ENCODE results near the gene ATAD5.
"Not testable (repeated sequence)": the region's sequence is repeated elsewhere in the genome, so short reads cannot be mapped to it uniquely, and the experiment has no call there.

ATAD5 gene

DNA sequence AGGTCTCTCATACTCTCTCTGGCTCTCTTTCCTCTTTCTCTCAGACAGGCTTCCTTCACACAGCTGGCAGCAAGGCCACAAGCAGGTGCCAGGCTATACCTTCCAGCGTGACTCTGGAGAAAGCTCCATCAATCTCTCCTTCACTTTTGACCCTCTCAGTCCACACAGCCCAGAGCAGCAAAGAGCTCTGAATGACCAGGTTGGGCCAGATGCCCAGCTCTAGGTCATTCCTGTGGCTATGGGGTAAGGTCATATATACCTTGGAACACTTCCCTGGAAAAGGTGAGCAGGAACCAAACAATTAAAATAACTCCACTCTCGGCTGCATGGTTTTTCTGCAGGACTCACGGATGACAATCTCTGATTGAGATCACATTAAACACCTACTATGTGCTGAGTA lies 98.7 kb downstream of the ATAD5 start:
- TF ChIP-seq, protein P1, sequence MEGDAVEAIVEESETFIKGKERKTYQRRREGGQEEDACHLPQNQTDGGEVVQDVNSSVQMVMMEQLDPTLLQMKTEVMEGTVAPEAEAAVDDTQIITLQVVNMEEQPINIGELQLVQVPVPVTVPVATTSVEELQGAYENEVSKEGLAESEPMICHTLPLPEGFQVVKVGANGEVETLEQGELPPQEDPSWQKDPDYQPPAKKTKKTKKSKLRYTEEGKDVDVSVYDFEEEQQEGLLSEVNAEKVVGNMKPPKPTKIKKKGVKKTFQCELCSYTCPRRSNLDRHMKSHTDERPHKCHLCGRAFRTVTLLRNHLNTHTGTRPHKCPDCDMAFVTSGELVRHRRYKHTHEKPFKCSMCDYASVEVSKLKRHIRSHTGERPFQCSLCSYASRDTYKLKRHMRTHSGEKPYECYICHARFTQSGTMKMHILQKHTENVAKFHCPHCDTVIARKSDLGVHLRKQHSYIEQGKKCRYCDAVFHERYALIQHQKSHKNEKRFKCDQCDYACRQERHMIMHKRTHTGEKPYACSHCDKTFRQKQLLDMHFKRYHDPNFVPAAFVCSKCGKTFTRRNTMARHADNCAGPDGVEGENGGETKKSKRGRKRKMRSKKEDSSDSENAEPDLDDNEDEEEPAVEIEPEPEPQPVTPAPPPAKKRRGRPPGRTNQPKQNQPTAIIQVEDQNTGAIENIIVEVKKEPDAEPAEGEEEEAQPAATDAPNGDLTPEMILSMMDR (IDR thresholded peaks at IDR 0.05): no peak
- no peaks in the 10 kb centered on the region for H3K4me1 ChIP-seq
- H3K4me2 ChIP-seq (ENCODE audit: low read length): no peak overlapping the region
- no peak overlapping the region for H3K9ac ChIP-seq
- H3K27me3 ChIP-seq (ENCODE audit: control insufficient read depth, insufficient read depth, low read length): no peaks in the 10 kb centered on the region
- no peaks in the 10 kb centered on the region for H3K36me3 ChIP-seq (ENCODE audit: control insufficient read depth, insufficient read depth, low read length)
- H2AFZ ChIP-seq: no peak overlapping the region
- no peaks in the 10 kb centered on the region for H3K9me3 ChIP-seq (ENCODE audit: control insufficient read depth, low read length)
- no peak overlapping the region for H3K4me3 ChIP-seq (ENCODE audit: low read depth, low read length)
- no peaks in the 10 kb centered on the region for H3K79me2 ChIP-seq
- H3K27ac ChIP-seq: no peak overlapping the region

DNA sequence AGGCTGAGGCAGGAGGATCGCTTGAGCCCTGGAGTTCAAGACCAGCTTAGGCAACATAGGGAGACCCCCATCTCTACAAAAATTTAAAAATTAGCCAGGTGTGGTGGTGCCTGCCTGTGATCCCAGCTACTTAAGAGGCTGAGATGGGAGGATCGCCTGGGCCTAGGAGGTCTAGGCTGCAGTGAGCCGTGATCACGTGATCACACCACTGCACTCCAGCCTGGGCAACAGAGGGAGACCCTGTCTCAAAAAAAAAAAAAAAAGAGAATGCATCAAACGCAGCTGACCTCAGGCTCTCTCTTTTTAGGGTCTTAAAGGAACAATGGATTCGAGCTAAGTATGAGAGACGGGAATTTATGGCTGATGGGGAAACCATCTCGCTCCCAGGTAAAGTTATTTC lies 99.8 kb downstream of the ATAD5 start:
- H3K79me2 ChIP-seq; H3K4me1 ChIP-seq; H3K9ac ChIP-seq; H3K27ac ChIP-seq; H3K4me2 ChIP-seq (ENCODE audit: low read length); H3K27me3 ChIP-seq (ENCODE audit: control insufficient read depth, insufficient read depth, low read length); H3K36me3 ChIP-seq (ENCODE audit: control insufficient read depth, insufficient read depth, low read length); H3K9me3 ChIP-seq (ENCODE audit: control insufficient read depth, low read length); H2AFZ ChIP-seq; H3K4me3 ChIP-seq (ENCODE audit: low read depth, low read length): not testable (repeated sequence)

DNA sequence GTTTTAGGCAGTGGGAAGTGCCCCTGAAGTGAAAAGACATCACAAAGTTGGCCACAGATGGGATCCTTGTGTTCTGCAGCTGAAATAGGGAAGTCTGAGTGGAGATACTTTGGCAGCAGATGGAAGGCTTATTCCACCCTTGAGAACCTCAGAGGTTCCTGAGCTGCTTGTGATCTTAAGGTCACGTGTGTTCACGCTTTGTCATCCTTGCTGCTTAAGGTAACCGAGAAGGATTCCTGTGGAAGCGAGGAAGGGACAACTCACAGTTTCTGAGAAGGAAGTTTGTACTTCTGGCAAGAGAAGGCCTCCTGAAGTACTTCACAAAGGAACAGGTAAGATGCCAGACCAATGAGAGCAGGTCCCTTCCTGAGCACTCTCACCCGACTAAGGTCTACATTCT lies 102.2 kb downstream of the ATAD5 start:
- Histone ChIP-seq H3K9me3 (ENCODE audit: control insufficient read depth, low read length) (no peaks in the 10 kb centered on the region), H2AFZ (no peak overlapping the region), H3K36me3 (ENCODE audit: control insufficient read depth, insufficient read depth, low read length) (no peaks in the 10 kb centered on the region), H3K79me2 (no peaks in the 10 kb centered on the region), H3K4me3 (ENCODE audit: low read depth, low read length) (no peak overlapping the region), H3K4me1 (no peaks in the 10 kb centered on the region), H3K9ac (no peak overlapping the region), H3K4me2 (ENCODE audit: low read length) (no peak overlapping the region), H3K27me3 (ENCODE audit: control insufficient read depth, insufficient read depth, low read length) (no peaks in the 10 kb centered on the region), H3K27ac (no peak overlapping the region)
- TF ChIP-seq, protein P1 (IDR thresholded peaks at IDR 0.05): no peak

DNA sequence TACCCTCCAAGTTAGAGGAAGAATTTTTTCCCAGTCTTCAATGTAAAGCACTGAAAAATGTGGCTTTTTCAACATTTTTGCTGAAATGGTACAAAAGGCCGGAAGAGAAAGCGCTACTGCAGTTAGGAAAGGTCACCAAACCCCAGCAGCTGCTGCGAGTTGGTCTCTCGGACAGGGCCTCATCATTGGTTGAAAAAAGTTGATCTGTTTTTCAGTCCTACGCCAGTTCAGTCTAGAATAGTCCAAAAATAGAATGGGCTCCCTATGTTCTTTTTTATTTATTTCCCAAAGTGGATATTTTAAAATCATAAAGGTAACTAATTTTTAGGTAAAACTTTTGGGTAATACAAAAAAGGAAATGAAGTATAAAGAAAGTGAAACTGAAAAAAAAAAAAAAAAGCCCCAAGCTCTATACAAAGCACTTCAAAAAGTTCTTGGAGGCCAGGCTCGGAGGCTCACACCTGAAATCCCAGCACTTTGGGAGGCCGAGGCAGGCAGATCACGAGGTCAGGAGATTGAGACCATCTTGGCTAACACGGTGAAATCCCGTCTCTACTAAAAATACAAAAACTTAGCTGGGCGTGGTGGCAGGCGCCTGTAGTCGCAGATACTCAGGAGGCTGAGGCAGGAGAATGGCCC lies 107.4 kb downstream of the ATAD5 start:
- Histone ChIP-seq H3K27me3 (ENCODE audit: control insufficient read depth, insufficient read depth, low read length) (no peaks in the 10 kb centered on the region), H3K4me3 (ENCODE audit: low read depth, low read length) (no peak overlapping the region), H3K27ac (no peak overlapping the region), H3K4me1 (no peaks in the 10 kb centered on the region), H3K36me3 (ENCODE audit: control insufficient read depth, insufficient read depth, low read length) (no peaks in the 10 kb centered on the region), H3K9me3 (ENCODE audit: control insufficient read depth, low read length) (no peaks in the 10 kb centered on the region), H3K79me2 (no peaks in the 10 kb centered on the region), H3K4me2 (ENCODE audit: low read length) (no peak overlapping the region), H2AFZ (no peak overlapping the region), H3K9ac (no peak overlapping the region)
- TF ChIP-seq, protein P1 (IDR thresholded peaks at IDR 0.05): no peak

DNA sequence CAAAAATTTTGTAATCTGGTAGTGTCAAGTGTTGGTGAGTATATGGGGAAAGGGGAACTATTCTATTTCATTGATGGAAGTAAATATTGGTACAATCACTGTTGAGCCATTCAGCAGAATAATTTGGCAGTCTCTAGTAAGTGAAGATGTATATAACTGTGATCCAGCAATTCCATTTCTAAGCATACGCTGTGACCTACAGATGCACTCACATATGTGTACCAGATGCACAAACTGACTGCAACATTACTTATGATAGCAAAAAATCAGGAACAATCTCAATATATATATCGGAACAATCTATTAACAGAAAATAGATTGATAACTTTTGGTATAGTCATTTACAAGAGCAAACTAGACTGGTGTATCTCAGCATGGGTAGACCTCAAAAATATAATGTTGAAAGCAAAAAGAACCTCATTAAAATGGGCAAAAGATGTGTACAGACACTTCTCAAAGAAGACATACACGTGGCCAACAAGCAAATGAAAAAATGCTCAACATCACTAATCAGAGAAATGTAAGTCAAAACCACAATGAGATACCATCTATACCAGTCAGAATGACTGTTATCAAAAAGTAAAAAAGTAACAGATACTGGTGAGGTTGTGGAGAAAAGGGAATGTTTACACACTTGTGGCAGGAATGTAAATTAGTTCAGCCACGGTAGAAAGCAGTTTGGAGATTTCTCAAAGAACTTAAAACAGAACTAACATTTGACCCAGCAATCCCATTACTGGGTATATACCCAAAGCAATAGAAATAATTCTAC lies 110.7 kb downstream of the ATAD5 start:
- Histone ChIP-seq H3K79me2 (no peaks in the 10 kb centered on the region), H3K9ac (no peak overlapping the region), H3K27me3 (ENCODE audit: control insufficient read depth, insufficient read depth, low read length) (no peaks in the 10 kb centered on the region), H3K4me2 (ENCODE audit: low read length) (no peak overlapping the region), H3K4me3 (ENCODE audit: low read depth, low read length) (no peak overlapping the region), H3K36me3 (ENCODE audit: control insufficient read depth, insufficient read depth, low read length) (no peaks in the 10 kb centered on the region), H3K27ac (no peak overlapping the region), H2AFZ (no peak overlapping the region), H3K4me1 (no peaks in the 10 kb centered on the region), H3K9me3 (ENCODE audit: control insufficient read depth, low read length) (no peaks in the 10 kb centered on the region)
- TF ChIP-seq, protein P1 (IDR thresholded peaks at IDR 0.05): no peak

Data from parathyroid adenoma (tissue), 2 donors.